CD4-positive, alpha-beta T cell treated with Interleukin-4 for 4 hours (primary cell): ENCODE data around the gene PPP1R2.
"Not testable (repeated sequence)": the region's sequence is repeated elsewhere in the genome, so short reads cannot be mapped to it uniquely, and the experiment has no call there.

Experiments used
- DNase-seq: peaks from one replicate; pipeline ENCODE4 v3.0.0-alpha.2; 2020

PPP1R2 gene

DNA sequence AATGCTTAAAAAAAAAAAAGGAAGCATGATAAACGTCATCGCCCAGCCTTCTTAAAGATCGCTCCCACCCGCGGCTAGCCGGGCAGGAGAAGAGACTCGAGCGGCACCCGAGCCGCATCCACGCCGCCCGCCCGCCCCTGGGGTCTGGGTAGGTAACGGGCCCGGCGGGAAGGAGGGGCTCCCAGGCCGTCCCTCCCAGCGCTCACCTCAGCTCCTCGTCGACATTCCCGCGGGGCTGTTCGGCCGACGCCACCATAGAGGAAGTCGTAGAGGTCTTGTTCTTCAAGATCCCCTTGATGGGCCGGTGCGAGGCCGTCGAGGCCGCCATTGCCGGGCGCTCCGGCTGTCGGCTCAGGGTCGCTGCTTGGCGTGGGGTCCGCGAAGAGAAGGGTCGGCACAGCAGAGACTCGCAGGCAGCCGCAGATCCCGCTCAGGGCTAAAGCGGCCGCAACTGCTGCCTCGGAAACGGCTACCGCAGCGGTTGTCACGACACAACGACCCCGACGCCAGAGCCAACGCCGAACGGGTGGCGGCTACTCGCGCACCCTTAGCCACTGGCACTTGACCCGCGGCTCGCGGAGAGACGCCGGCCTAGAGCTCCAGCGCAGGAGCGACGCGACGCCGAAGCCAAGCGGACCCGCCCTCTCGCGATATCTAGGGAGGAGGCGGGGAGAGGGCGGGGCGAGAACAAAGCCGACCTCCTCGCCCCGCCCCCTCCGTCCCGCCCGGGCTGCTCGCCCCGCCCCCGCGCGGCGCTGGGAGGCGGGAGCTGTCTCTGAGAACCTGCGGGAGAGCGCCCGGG, at the start of gene PPP1R2:
Gene PPP1R2, minus strand, starts transcription at position 628 of the 802 bp plus-strand sequence. Its CDS starts 300 bp downstream, at position 328.
- DNase-seq: peak; percentile 49

DNA sequence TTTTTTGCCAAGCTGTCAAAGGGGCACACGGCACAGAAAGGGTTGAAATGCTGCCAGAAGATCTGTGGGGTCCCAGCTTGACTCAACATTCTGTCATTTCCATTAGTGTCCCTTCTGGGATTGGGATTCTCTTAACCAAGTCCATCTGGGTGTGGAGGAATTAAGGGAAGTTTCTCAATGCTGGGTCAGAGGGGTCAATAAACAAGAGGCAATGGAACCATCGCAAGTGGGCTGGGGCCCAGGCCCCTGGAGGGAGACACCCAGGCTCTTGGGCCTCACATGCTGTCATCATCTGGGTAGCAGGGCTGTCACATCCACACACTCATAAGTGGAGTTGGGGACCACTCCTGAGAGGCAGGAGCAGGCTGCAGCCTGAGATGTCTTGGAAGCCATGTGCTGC, 48.7 kb upstream of the PPP1R2 start:
- DNase-seq: no peak

DNA sequence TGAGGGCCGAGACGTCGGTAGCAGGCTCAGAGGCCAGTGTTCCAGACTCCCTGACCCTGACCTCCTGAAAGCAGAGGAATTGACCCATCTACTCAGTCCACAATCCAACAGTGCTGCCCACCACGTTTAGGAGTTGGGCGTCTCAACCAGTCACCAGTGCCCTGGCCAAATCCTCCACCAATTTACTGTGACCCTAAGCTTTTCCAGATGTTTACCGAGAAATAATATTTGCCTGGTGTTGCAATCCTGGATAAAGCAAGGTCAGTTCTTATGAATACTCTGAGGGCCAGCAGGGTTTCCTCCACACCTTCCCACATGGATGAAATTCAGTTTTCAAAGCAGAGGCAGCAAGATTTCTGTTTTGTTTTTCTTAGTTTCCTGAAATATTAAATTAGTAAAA, 48.1 kb upstream of the PPP1R2 start:
- DNase-seq: no peak

DNA sequence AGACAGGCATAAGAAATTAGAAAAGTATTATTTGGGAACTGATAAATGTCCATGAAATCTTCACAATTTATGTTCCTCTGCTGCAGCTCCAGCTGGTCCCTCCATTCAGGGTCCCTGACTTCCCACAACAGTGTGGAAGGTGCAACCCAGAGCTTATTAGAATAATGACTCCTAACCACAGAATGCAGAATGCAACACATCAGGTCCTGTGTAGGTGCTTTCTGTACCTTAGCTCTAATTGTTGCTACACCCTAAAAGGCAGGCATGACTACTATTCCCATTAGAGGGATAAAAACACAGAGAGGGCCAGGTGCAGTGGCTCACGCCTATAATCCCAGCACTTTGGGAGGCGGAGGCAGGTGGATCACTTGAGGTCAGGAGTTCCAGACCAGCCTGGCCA, 47.3 kb upstream of the PPP1R2 start:
- not testable (repeated sequence) for DNase-seq

- not testable (repeated sequence) for DNase-seq
Observed at GRCh38 chr3:195589796-195590195, 46.7 kb upstream of the PPP1R2 start.

GRCh38 chr3:195587824-195588223, 44.7 kb upstream of the PPP1R2 start:
- DNase-seq: no peak

GRCh38 chr3:195587406-195587805, 44.3 kb upstream of the PPP1R2 start:
- no peak for DNase-seq

DNA sequence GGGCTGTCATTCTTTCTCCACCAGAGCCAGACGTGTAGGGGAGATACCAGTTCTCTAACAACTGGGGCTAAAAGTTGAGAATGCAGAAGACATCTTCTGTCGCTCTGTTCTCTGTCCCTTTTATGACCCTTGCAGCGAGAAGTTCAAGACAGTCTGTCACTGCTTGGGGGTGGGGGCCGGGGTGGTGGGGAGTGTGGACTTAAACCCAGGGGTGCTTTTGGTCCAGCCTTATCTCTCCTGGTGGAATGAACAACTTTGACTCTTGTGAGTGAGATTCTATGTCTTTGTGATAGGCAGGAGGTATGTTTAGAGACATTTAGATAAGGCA, 41.4 kb upstream of the PPP1R2 start:
- no peak for DNase-seq

DNA sequence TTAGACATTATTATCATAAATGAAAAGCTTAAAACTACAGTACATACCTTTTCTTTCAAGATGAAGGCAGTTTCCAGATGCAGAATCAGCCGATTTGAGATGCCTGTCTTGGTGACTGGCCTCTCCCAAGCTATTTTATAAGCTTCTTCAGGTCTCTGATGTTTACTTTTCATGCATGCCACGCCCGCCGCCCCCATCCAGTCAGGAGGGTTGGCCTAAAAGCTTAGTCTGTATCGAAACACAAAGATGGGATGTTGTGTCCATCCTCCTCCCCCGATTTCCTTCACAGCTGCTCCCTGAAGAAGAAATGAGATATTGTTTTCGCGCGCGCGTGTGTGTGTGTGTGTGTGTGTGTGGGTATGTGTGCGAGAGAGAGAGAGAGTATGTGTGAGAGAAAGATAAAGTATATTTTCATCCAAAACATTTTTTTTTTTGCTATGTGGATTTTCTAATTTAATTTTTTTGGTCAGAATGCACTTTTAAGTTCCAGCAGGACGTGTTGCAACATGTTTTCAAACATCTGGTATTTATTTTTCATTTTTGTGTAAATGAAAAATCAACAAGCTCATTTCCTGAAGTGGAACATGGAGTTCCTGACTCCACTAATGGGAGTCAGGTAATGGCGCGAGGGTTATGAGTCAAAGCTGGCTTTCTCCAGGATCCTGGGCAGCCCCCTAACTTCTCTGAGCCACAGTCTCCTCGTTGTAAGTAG, 40.9 kb upstream of the PPP1R2 start, which contains the start of gene APOD:
Gene APOD, minus strand, starts transcription at position 110 of the 712 bp plus-strand sequence. CDS start 4,479 bp downstream, outside the sequence.
- DNase-seq: no peak

GRCh38 chr3:195582947-195583346, 39.8 kb upstream of the PPP1R2 start:
- no peak for DNase-seq

DNA sequence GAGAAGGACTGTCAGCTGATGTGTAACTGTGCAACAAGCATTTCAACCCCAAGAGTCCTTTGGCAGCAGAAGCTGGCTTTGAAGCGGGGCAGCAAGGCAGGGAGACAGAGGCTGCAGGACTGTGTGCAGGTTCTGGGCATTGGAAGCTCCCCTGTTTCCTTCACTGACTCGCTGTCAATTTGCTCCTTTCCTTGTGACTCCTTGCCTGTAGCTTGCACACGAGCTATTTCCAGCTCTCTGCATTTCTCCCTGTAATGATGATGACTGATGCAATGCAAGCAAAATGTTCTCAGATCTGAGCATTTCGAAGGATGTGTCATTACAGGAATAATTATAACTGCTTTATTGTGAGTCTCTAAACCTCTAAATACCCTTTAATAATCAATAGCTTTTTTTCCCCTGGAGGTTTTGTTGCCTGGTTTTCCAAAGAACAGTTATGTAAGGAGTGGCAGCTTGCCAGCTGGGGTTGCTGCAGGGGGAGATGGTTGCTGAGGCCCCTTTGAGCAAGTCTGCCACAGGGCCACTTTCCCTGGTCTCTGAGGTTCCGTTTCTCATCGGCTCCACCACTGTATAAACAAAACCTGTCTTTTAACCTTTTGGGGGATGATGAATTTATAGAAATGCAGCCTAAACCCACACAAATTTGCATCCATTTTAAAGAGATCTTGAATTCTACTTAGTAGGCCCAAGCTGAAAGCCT, 37.8 kb upstream of the PPP1R2 start:
- DNase-seq: no peak

- DNase-seq: no peak
Observed at GRCh38 chr3:195579281-195579680, 36.2 kb upstream of the PPP1R2 start.

GRCh38 chr3:195578565-195578964, 35.4 kb upstream of the PPP1R2 start:
- no peak for DNase-seq

- no peak for DNase-seq
Observed at GRCh38 chr3:195577645-195578177, 34.6 kb upstream of the PPP1R2 start.

- DNase-seq: no peak
Observed at GRCh38 chr3:195574497-195575304, 31.6 kb upstream of the PPP1R2 start.

GRCh38 chr3:195573611-195574496, 30.7 kb upstream of the PPP1R2 start:
- no peak for DNase-seq

GRCh38 chr3:195571361-195571760, 28.2 kb upstream of the PPP1R2 start:
- no peak for DNase-seq

DNA sequence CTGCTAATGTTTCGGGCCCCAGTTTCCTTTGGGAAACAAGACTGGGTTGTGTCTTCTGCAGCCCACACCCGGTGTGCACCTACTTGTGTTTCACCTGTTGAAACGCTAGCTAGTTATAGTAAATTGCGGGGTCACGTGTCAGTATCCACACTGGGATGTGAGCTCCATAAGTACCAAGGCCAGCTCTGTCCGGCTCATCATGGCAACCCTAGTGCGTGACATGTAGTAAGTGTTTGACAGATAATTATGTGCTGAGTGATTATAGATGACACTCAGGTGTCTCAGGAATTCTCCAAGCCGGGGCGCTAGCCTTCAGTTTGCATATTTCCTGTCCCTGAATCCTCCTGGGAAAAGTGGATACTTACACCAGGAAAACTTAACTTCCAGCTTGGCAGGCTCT, 27.8 kb upstream of the PPP1R2 start:
- no peak for DNase-seq

- no peak for DNase-seq
Observed at GRCh38 chr3:195570344-195570743, 27.2 kb upstream of the PPP1R2 start.

GRCh38 chr3:195568630-195569029, 25.5 kb upstream of the PPP1R2 start:
- DNase-seq: no peak

DNA sequence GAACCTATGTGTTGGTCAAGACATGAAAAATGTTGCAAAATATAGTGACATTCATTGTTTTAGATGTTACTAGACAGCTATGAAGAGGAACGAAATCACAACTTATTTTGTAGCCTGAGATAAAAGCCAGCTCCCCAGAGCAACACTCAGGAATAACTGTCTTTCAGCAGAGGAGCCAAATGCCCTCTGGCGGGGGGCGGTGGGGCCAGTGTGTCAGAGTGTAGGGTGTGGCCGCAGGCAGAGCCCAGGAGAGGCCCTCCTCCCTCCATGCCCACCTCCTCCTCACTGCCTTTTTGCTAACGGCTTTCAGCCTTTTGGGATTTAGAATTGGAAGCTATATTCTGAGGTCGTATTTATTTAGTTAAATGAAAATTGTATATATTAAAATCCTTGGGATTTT, 23.7 kb upstream of the PPP1R2 start:
- DNase-seq: no peak
